ENCODE measurements around the gene PSTPIP1.

The PSTPIP1 gene

GRCh38 chr15:76986743-76987142, 8.2 kb upstream of the PSTPIP1 start:
- in situ Hi-C loops (cut with HindIII; ENCODE audit: low sequenced_read_pairs): no loop called here
- no peak overlapping the region for H3K4me3 ChIP-seq (ENCODE audit: low read depth, low read length)
- DNase-seq (ENCODE audit: low read depth): no peak
- no peak for TF ChIP-seq CTCF (IDR thresholded peaks at IDR 0.05; ENCODE audit: low read depth, low read length, missing control alignments)

DNA sequence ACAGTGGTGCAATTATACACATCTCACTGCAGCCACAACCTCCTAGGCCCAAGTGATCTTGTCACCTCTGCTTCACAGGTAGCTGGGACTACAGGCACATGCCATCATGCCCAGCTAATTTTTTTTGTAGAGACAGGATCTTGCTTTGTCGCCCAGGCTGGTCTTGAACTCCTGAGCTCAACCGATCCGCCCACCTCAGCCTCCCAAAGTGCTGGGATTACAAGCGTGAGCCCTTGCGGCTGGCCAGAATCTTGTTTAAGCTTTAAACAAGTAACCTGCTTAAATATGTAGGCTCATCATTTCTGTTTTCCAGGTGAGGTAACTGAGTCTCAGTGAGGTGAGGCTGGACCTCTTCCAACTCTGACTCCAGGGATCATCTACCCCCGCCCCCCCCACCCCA, 7.7 kb upstream of the PSTPIP1 start:
- in situ Hi-C loops (cut with HindIII; ENCODE audit: low sequenced_read_pairs): no loop called here
- TF ChIP-seq CTCF (IDR thresholded peaks at IDR 0.05; ENCODE audit: low read depth, low read length, missing control alignments): no peak
- no peak overlapping the region for H3K4me3 ChIP-seq (ENCODE audit: low read depth, low read length)
- DNase-seq (ENCODE audit: low read depth): no peak

DNA sequence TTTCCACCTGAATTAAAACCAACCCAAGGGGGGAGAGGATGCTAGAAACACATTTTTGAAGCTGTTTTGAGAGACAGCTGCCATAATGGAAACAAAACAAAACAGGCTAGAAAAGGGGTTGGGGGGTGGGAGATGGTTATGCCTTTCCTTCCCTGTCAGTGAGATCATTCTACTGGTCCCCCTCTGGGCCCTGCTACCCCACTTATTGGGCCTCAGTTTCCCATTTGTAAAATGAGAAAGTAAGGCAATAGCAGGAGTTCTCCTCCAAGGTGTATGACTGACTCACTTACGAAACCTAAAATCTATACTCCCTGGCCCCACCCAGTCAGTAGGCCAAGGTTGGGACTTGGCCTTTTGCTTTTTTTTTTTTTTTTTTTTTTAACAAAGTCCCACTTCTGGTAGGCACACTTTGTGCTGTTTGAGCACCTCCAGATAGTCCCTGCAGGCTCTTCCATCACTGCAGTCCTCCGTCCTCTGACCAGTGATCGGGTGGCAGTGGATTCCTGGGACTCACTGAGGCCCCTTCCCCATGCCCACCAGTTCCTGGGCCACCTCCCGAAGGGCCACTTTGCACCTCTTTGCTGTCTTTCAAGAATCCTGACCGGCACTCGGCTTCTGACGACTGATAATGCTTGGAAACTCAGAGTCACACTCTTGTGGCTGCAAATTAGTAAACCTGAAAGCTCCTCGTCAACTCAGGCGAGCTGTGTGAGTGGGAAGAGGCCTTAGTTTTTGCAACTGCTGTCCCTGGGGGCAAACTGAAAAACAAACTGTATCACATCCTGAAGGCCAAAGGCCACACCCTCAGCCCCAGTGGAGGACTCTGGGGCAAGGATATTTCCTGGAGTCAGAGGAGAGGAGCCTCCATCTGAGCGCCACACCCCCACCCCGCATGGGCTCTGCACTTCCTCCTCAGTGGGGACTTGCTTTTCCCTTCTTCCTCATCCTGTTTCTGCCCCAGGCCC, 6.7 kb upstream of the PSTPIP1 start:
- no peak overlapping the region for H3K4me3 ChIP-seq (ENCODE audit: low read depth, low read length)
- no peak for TF ChIP-seq CTCF (IDR thresholded peaks at IDR 0.05; ENCODE audit: low read depth, low read length, missing control alignments)
- DNase-seq (ENCODE audit: low read depth): no peak
- in situ Hi-C loops (cut with HindIII; ENCODE audit: low sequenced_read_pairs): no loop called here

DNA sequence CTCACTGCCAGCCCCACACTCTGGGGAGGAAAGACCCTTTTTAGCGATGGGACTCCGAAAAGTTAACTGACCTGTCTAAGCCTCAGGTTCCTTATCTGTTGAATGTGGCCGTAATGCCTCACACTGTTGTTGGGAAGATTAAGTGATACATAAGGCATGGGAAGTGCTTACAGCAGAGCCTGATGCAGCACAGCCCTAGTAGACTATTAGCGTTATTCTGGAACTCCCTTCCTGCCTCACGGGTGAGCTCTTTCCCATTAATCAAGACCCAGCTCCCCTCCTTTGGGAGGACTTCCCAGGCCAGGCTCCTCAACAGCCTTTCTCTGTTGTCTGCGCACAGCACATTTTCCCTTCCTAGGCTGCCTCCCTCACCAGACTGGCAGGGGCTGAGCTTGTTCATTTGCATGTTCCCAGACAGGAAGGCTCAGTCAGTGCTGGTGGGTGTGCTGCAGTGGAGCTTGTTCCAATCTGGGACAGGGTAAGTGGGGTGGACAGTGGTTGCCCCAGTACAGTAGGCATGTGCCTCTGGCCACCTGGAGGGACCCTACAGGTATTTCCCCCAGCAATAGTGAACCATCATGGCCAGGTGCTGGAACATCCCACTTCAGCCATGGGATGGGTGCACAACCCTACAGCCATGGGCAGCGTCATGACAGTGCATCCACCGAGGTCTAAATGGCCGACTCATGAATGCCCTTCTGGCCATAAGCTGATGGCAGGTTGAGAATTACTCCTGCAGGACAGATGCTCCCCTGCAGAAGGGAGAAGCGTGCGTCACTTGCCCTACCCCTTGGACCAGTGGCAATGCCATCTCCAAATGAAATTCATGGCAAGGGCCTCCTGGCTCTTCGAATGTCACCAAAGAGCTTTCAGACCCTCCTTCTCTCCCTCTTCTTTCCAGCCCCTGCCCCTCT, 5.8 kb upstream of the PSTPIP1 start:
- TF ChIP-seq CTCF (IDR thresholded peaks at IDR 0.05; ENCODE audit: low read depth, low read length, missing control alignments): no peak
- H3K4me3 ChIP-seq (ENCODE audit: low read depth, low read length): no peak overlapping the region
- no peak for DNase-seq (ENCODE audit: low read depth)
- in situ Hi-C loops (cut with HindIII; ENCODE audit: low sequenced_read_pairs): no loop called here

GRCh38 chr15:76991048-76991447, 3.9 kb upstream of the PSTPIP1 start:
- TF ChIP-seq CTCF (IDR thresholded peaks at IDR 0.05; ENCODE audit: low read depth, low read length, missing control alignments): no peak
- no peak overlapping the region for H3K4me3 ChIP-seq (ENCODE audit: low read depth, low read length)
- in situ Hi-C loops (cut with HindIII; ENCODE audit: low sequenced_read_pairs): loop anchor here (5.0 kb wide), 1 partner anchor 39 kb away; no protein-coding TSS in a partner anchor

More at GRCh38 chr15:76991048-76991447, 3.9 kb upstream of the PSTPIP1 start:
- no peak for DNase-seq (ENCODE audit: low read depth)

Data from astrocyte of the cerebellum (primary cell).